Kidney (tissue), 14 donors: Measurements from ENCODE around the gene OR2B3. TPM values are rescaled to one million over a fixed set of nuclear protein-coding genes. Genes with fewer than 3 reads are reported as not detected.
"Not testable (repeated sequence)": the region's sequence is repeated elsewhere in the genome, so short reads cannot be mapped to it uniquely, and the experiment has no call there.

Source experiments
- DNase-seq, 5 donors: peaks; one replicate each; pipeline ENCODE4 v3.0.0-alpha.2; 2013 to 2020
- FAIRE-seq: peaks from 2 replicates; lab custom pipeline; 2012; peaks lifted over from hg19 to GRCh38; lab: Jason Lieb, UNC
- H3K27ac ChIP-seq, 2 donors: one replicate each; pipeline ENCODE4 v1.7.0; 2013; ENCODE audit warnings: low read depth in 2 of 2, low read length in 2 of 2, inconsistent platforms in 1 of 2
- H3K27me3 ChIP-seq: one replicate; pipeline ENCODE4 v1.7.1; 2013; ENCODE audit warnings: low read length, inconsistent platforms; ENCODE audit not compliant: control insufficient read depth, insufficient read depth
- H3K36me3 ChIP-seq, 3 donors: one replicate each; pipeline versions ENCODE4 v1.7.0 to v1.7.1; 2013; ENCODE audit warnings: low read length in 3 of 3, control low read depth in 1 of 3, inconsistent platforms in 1 of 3; ENCODE audit not compliant: insufficient read depth in 3 of 3, control insufficient read depth in 2 of 3
- H3K4me1 ChIP-seq, 3 donors: one replicate each; pipeline versions ENCODE4 v1.7.0 to v1.7.1; 2013; ENCODE audit warnings: low read length in 3 of 3, inconsistent platforms in 1 of 3, low read depth in 1 of 3; ENCODE audit not compliant: control insufficient read depth in 2 of 3, insufficient read depth in 2 of 3
- H3K4me3 ChIP-seq, 3 donors: one replicate each; pipeline versions ENCODE4 v1.7.0 to v1.8.1; 2013; ENCODE audit warnings: low read length in 3 of 3, control low read depth in 1 of 3, inconsistent platforms in 1 of 3
- H3K9ac ChIP-seq, 3 donors: one replicate each; pipeline versions ENCODE4 v1.7.0 to v1.7.1; 2013; ENCODE audit warnings: low read length in 3 of 3, control low read depth in 1 of 3, inconsistent platforms in 1 of 3
- H3K9me3 ChIP-seq, 3 donors: one replicate each; pipeline versions ENCODE4 v1.7.0 to v1.7.1; 2013; ENCODE audit warnings: low read length in 3 of 3, control low read depth in 1 of 3, inconsistent platforms in 1 of 3; ENCODE audit not compliant: control insufficient read depth in 2 of 3, insufficient read depth in 1 of 3
- CTCF ChIP-seq: IDR thresholded peaks from 3 replicates; pipeline ENCODE4 v1.5.1; 2012; ENCODE audit warnings: mild to moderate bottlenecking, moderate library complexity, borderline replicate concordance; ENCODE audit not compliant: insufficient read depth; ENCODE audit errors: extremely low read depth
- intact Hi-C: fragments of 100-400 bp; cut with DNase I; formaldehyde crosslinking; loops from one replicate; pipeline ENCODE4 v1.11.1; 2022
- polyA plus RNA-seq: library from polyadenylated mRNA; stranded (reverse); fragments of 350-450 nt; fragmentation: Illumina TruSeq; extraction: RNeasy Lipid Tissue Mini Kit (QIAGEN cat#74804); gene quantifications from one replicate; pipeline ENCODE4 v1.2.3, GENCODE V29; 2014; ENCODE audit warnings: low read depth, low replicate concordance; ENCODE audit not compliant: insufficient read depth
- total RNA-seq: library from RNA; stranded (reverse); fragmentation: NEBNext Ultra II Directional; extraction: Animal tissue kit (Norgen Biotek cat#: 25700); gene quantifications from one replicate; pipeline ENCODE4 v1.2.1, GENCODE V29; 2021
- donor health status: control.
- donor health status: control.
- donor health status: control.
- donor health status: control.
- donor health status: control.
- donor health status: DM: yes; HTN: yes; CAD: no.
- donor health status: Normal renal cell carcinoma (clear cell type).

Gene OR2B3
- total and polyA plus RNA-seq, 2 donors from 2014 or later, result not detected

- peak in 1 of 5 donors; percentile 61 for DNase-seq
- Histone ChIP-seq H3K27me3 (no peaks in the 10 kb centered on the region), H3K4me1 (no peaks in the 10 kb centered on the region), H3K9ac (no peak overlapping the region), H3K4me3 (no peak overlapping the region), H3K27ac (no peak overlapping the region), H3K9me3 (no peaks in the 10 kb centered on the region), H3K36me3 (no peaks in the 10 kb centered on the region)
- no peak for TF ChIP-seq CTCF
- intact Hi-C loops, result no loop called here
- no peak for FAIRE-seq
These were observed 42.4 kb upstream of the OR2B3 start for GRCh38 chr6:29129326-29130012.

GRCh38 chr6:29114964-29115363 is 27.9 kb upstream of the OR2B3 start:
- FAIRE-seq, H3K9ac ChIP-seq, H3K27me3 ChIP-seq, intact Hi-C loops, H3K36me3 ChIP-seq, H3K4me3 ChIP-seq, H3K27ac ChIP-seq, H3K9me3 ChIP-seq, H3K4me1 ChIP-seq, DNase-seq: not testable (repeated sequence)

- intact Hi-C loops, result no loop called here
- Histone ChIP-seq H3K9ac (no peak overlapping the region), H3K36me3 (no peaks in the 10 kb centered on the region), H3K27ac (no peak overlapping the region), H3K9me3 (no peaks in the 10 kb centered on the region), H3K27me3 (no peaks in the 10 kb centered on the region), H3K4me1 (no peaks in the 10 kb centered on the region), H3K4me3 (no peak overlapping the region)
- DNase-seq, result no peak
- TF ChIP-seq CTCF, result no peak
- no peak for FAIRE-seq
These were observed 25.0 kb upstream of the OR2B3 start for GRCh38 chr6:29112135-29112534.

- no peak for FAIRE-seq
- H3K9ac ChIP-seq, result no peak within 1 kb of the TSS
- H3K4me3 ChIP-seq, result no peak within 1 kb of the TSS
- peak in 1 of 5 donors; percentile 0 for DNase-seq
- H3K27me3 ChIP-seq, result no peaks in the 10 kb centered on the region
- H3K27ac ChIP-seq, result no peak within 1 kb of the TSS
- no peak for TF ChIP-seq CTCF
- intact Hi-C loops, result no loop called here
- no peaks in the 10 kb centered on the region for H3K36me3 ChIP-seq
- H3K9me3 ChIP-seq, result no peaks in the 10 kb centered on the region
- no peaks in the 10 kb centered on the region for H3K4me1 ChIP-seq
These were observed 20.6 kb upstream of the OR2B3 start, which contains the start of gene OR2J3 for GRCh38 chr6:29107758-29108157. Gene OR2J3, plus strand, starts transcription at chr6:29108058. Its CDS starts 3,833 bp downstream, at chr6:29111891.
